ENCODE measurements around the gene NAALADL1.
"Not testable (repeated sequence)": the region's sequence is repeated elsewhere in the genome, so short reads cannot be mapped to it uniquely, and the experiment has no call there.

Gene NAALADL1

GRCh38 chr11:65013888-65014725, 44.2 kb downstream of the NAALADL1 start, which contains the start of gene ARL2:
ARL2 (plus strand) TSS chr11:65014160; CDS start chr11:65014208, 48 bp downstream.
- DNase-seq (ENCODE audit: low spot score), result peak; percentile 91

GRCh38 chr11:65013130-65013887, 45.0 kb downstream of the NAALADL1 start:
- DNase-seq (ENCODE audit: low spot score), result peak; percentile 86

- DNase-seq (ENCODE audit: low spot score), result no peak
These were observed 49.5 kb downstream of the NAALADL1 start for GRCh38 chr11:65008873-65009272.

GRCh38 chr11:65008016-65008415, 50.3 kb downstream of the NAALADL1 start:
- DNase-seq (ENCODE audit: low spot score), result no peak

- DNase-seq (ENCODE audit: low spot score), result not testable (repeated sequence)
These were observed 54.4 kb downstream of the NAALADL1 start for GRCh38 chr11:65003968-65004367.

GRCh38 chr11:65003282-65003681, 55.1 kb downstream of the NAALADL1 start:
- no peak for DNase-seq (ENCODE audit: low spot score)

GRCh38 chr11:65002706-65003105, 55.6 kb downstream of the NAALADL1 start:
- no peak for DNase-seq (ENCODE audit: low spot score)

- DNase-seq (ENCODE audit: low spot score), result no peak
These were observed 58.9 kb downstream of the NAALADL1 start for GRCh38 chr11:64999478-64999877.

- DNase-seq (ENCODE audit: low spot score), result no peak
These were observed 59.5 kb downstream of the NAALADL1 start for GRCh38 chr11:64998690-64999431.

- DNase-seq (ENCODE audit: low spot score), result no peak
These were observed 60.2 kb downstream of the NAALADL1 start for GRCh38 chr11:64998141-64998540.

GRCh38 chr11:64996710-64997380, 61.5 kb downstream of the NAALADL1 start, which contains the start of gene BATF2:
BATF2 (minus strand) TSS chr11:64996971; CDS start chr11:64996914, 57 bp downstream.
- peak; percentile 77 for DNase-seq (ENCODE audit: low spot score)

GRCh38 chr11:64996327-64996709, 62.0 kb downstream of the NAALADL1 start:
- DNase-seq (ENCODE audit: low spot score), result no peak
